ENCODE data around the gene CDH22. TPM values are rescaled to one million over a fixed set of nuclear protein-coding genes. Genes with fewer than 3 reads are reported as not detected.

The CDH22 gene
- total RNA-seq, 1 donor from 2014 or later = not detected

DNA sequence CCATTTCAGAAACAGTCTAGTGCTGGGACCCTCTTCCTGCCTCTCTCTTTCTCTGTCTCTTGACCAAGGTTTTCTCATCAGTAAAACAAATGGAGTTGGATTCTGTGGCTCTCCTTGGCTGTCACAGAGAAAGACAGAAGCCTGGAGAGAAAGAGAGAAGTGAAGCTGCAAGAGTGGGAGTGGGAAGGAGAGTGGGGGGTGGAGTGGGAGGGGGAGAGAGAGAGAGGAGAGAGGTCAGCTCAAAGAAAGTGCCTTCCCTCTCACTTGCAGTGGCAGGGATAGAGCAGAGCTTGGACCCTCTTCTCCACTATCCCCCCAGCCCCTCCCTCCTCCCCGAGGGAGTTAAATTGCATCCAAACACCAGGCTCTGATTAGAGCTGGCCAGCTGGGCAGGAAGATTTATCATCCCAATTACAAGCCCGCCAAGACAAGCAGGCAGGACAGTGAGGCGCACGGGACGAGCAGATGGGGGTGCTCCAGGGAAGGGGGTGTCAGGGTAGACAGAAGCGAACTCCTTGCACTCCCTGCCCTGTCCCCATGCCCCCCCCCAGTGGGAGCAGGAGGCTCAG lies 115.8 kb downstream of the CDH22 start:
- Histone ChIP-seq H3K36me3 (no peaks in the 10 kb centered on the region), H3K27me3 (no peaks in the 10 kb centered on the region), H3K27ac (no peak overlapping the region), H3K4me3 (no peak overlapping the region), H3K4me1 (no peaks in the 10 kb centered on the region), H3K9me3 (no peaks in the 10 kb centered on the region)
- no peak for DNase-seq (ENCODE audit: low spot score in 2 of 2)
- intact Hi-C loops (cut with DNase I) = no loop called here
- TF ChIP-seq, protein P1, sequence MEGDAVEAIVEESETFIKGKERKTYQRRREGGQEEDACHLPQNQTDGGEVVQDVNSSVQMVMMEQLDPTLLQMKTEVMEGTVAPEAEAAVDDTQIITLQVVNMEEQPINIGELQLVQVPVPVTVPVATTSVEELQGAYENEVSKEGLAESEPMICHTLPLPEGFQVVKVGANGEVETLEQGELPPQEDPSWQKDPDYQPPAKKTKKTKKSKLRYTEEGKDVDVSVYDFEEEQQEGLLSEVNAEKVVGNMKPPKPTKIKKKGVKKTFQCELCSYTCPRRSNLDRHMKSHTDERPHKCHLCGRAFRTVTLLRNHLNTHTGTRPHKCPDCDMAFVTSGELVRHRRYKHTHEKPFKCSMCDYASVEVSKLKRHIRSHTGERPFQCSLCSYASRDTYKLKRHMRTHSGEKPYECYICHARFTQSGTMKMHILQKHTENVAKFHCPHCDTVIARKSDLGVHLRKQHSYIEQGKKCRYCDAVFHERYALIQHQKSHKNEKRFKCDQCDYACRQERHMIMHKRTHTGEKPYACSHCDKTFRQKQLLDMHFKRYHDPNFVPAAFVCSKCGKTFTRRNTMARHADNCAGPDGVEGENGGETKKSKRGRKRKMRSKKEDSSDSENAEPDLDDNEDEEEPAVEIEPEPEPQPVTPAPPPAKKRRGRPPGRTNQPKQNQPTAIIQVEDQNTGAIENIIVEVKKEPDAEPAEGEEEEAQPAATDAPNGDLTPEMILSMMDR (IDR thresholded peaks at IDR 0.05) = no peak

DNA sequence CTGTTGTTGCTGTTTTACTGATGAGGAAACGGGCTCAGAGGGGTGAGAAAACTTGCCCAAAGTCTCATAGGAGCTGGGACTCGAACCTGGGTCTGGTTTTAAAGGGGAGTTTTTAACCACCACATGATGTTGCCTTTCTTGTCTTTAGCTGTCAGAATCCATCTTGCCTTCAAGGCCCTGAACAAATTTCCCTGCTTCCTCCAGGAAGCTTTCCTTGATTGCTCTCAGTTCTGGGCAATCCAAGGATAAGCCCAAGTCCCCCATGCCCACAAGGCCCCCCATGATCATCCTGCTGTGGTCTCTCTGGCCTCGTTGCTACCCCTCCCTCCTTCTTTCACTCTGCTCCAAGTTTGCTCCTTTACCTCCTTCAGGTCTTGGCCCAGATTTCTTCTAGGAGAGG lies 116.7 kb downstream of the CDH22 start:
- H3K27ac ChIP-seq = no peak overlapping the region
- intact Hi-C loops (cut with DNase I) = no loop called here
- H3K36me3 ChIP-seq = no peaks in the 10 kb centered on the region
- H3K4me1 ChIP-seq = no peaks in the 10 kb centered on the region
- no peaks in the 10 kb centered on the region for H3K27me3 ChIP-seq
- H3K9me3 ChIP-seq = no peaks in the 10 kb centered on the region
- TF ChIP-seq, protein P1 (IDR thresholded peaks at IDR 0.05) = no peak
- no peak for DNase-seq (ENCODE audit: low spot score in 2 of 2)
- no peak overlapping the region for H3K4me3 ChIP-seq

DNA sequence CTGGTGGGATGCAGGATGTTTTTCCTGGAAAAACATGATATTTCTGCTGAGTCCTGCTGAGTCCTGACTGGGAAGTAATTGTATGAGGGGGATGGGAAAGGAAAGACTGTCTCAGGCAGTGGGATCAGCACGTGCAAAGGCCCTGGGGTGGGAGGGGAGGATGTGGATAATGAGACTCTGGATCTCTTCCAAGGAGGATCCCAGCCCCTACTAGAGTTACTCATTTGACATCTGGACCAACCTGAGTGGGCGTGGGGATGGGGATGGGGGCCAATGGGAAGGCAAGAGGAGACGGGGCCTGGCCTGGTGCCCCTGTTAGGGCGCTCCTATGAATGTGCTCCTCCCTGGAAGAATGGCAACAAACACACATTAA lies 117.1 kb downstream of the CDH22 start:
- intact Hi-C loops (cut with DNase I) = no loop called here
- Histone ChIP-seq H3K36me3 (no peaks in the 10 kb centered on the region), H3K27me3 (no peaks in the 10 kb centered on the region), H3K9me3 (no peaks in the 10 kb centered on the region), H3K4me3 (no peak overlapping the region), H3K27ac (no peak overlapping the region), H3K4me1 (no peaks in the 10 kb centered on the region)
- DNase-seq (ENCODE audit: low spot score in 2 of 2) = no peak
- TF ChIP-seq, protein P1 (IDR thresholded peaks at IDR 0.05) = no peak

DNA sequence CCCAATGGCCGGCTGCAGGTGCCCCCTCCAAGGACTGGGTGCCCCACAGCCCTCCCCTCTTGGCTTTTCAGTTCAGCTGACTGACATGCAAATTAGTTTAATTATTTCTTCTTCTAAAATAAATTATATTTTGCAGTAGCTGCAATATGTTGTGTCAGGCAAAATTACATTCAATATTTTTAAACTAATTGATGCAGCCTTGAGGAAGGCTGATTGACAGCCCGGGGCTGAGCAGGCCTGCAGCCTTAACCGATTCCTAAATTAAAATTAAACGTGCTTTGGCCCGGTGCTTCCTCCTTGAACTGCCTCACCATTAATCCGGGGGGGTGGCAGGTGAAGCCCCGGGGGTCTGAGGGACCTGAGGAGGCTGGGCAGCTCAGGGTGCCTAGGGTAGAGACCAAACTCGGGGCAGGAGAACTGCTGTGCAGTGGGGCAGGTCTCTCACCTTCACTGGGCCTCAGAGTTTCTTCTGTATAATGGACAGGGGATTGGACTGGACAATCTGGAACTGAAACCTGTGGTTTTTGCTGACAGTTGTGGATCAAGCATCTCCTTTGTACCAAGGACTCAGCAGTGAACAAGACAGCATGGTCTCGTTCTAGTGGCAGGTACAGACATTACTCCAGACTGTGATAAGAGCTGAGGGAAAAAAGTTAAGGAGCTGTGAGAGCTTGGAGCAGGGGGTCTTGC lies 117.7 kb downstream of the CDH22 start:
- no peaks in the 10 kb centered on the region for H3K9me3 ChIP-seq
- intact Hi-C loops (cut with DNase I) = no loop called here
- no peak overlapping the region for H3K4me3 ChIP-seq
- TF ChIP-seq, protein P1 (IDR thresholded peaks at IDR 0.05) = no peak
- H3K27me3 ChIP-seq = no peaks in the 10 kb centered on the region
- no peak for DNase-seq (ENCODE audit: low spot score in 2 of 2)
- no peak overlapping the region for H3K27ac ChIP-seq
- H3K36me3 ChIP-seq = no peaks in the 10 kb centered on the region
- H3K4me1 ChIP-seq = no peaks in the 10 kb centered on the region

DNA sequence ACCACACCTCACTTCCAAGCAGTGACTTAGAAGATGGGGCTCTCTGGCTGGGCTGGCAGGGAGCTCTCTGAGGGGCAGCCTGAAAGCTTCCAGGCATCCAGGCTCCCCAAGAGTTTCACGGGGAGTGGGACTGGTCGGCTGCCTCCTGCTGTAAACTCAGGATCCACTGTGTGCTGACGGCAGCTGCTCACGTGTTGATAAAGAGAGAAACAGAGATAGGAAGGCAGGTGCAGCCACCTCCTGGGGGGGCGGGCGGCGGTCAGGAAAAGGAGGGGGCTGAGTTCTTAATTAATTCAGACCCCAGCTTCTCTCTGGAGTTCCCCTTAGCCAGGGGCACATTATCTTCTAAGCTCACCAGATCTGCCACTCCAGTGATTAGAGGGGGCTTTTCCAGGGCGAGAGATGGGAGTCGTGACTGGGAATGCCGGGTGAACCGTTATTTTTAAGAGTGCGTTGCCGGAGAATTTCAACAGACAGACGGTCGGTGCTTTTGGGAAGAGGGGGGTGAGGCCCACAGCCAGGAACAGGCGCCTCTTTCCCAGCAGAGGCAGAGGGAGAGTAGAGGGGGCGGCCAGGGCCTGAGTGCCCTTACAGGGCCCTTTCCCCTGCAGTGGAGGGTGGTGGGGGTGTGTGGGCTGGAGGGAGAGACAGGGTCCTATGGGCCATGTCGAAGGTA lies 119.3 kb downstream of the CDH22 start:
- no peak for DNase-seq (ENCODE audit: low spot score in 2 of 2)
- no peaks in the 10 kb centered on the region for H3K9me3 ChIP-seq
- H3K27ac ChIP-seq = no peak overlapping the region
- no peaks in the 10 kb centered on the region for H3K4me1 ChIP-seq
- H3K4me3 ChIP-seq = no peak overlapping the region
- H3K27me3 ChIP-seq = no peaks in the 10 kb centered on the region
- intact Hi-C loops (cut with DNase I) = no loop called here
- no peaks in the 10 kb centered on the region for H3K36me3 ChIP-seq
- TF ChIP-seq, protein P1 (IDR thresholded peaks at IDR 0.05) = no peak

All from ascending aorta (tissue), 2 donors.